ENCODE data around the gene CACNG4.
"Not testable (repeated sequence)": the region's sequence is repeated elsewhere in the genome, so short reads cannot be mapped to it uniquely, and the experiment has no call there.

The CACNG4 gene

GRCh38 chr17:67032985-67033384, 68.5 kb downstream of the CACNG4 start:
- Histone ChIP-seq H3K27me3 (ENCODE audit: control insufficient read depth in 5 of 5, insufficient read depth in 4 of 5, low read length in 5 of 5) (peaks cover 0 to 4% (median 0%) of the 10 kb centered on the region in 5 donors), H3K9ac (ENCODE audit: low read length in 5 of 5) (no peak overlapping the region), H3K36me3 (ENCODE audit: control insufficient read depth in 5 of 5, insufficient read depth in 5 of 5, low read length in 5 of 5) (no peaks in the 10 kb centered on the region), H3K27ac (ENCODE audit: low read depth, low read length) (no peak overlapping the region), H3K9me3 (ENCODE audit: control insufficient read depth in 5 of 5, low read length in 5 of 5) (no peaks in the 10 kb centered on the region), H3K4me1 (ENCODE audit: control insufficient read depth in 5 of 5, insufficient read depth in 5 of 5, low read length in 5 of 5) (no peaks in the 10 kb centered on the region), H3K4me3 (ENCODE audit: low read depth in 1 of 5, low read length in 5 of 5) (no peak overlapping the region)

- Histone ChIP-seq H3K4me3 (ENCODE audit: low read depth in 1 of 5, low read length in 5 of 5) (no peak overlapping the region), H3K36me3 (ENCODE audit: control insufficient read depth in 5 of 5, insufficient read depth in 5 of 5, low read length in 5 of 5) (no peaks in the 10 kb centered on the region), H3K9ac (ENCODE audit: low read length in 5 of 5) (no peak overlapping the region), H3K9me3 (ENCODE audit: control insufficient read depth in 5 of 5, low read length in 5 of 5) (no peaks in the 10 kb centered on the region), H3K27ac (ENCODE audit: low read depth, low read length) (no peak overlapping the region), H3K27me3 (ENCODE audit: control insufficient read depth in 5 of 5, insufficient read depth in 4 of 5, low read length in 5 of 5) (peaks cover 0 to 4% (median 0%) of the 10 kb centered on the region in 5 donors), H3K4me1 (ENCODE audit: control insufficient read depth in 5 of 5, insufficient read depth in 5 of 5, low read length in 5 of 5) (no peaks in the 10 kb centered on the region)
Measured at GRCh38 chr17:67033613-67034012, 69.1 kb downstream of the CACNG4 start.

GRCh38 chr17:67035131-67036083, 70.9 kb downstream of the CACNG4 start:
- H3K4me1 ChIP-seq (ENCODE audit: control insufficient read depth in 5 of 5, insufficient read depth in 5 of 5, low read length in 5 of 5), result no peaks in the 10 kb centered on the region
- H3K36me3 ChIP-seq (ENCODE audit: control insufficient read depth in 5 of 5, insufficient read depth in 5 of 5, low read length in 5 of 5), result no peaks in the 10 kb centered on the region
- no peak overlapping the region for H3K4me3 ChIP-seq (ENCODE audit: low read depth in 1 of 5, low read length in 5 of 5)

GRCh38 chr17:67038861-67039365, 74.4 kb downstream of the CACNG4 start:
- Histone ChIP-seq H3K36me3 (ENCODE audit: control insufficient read depth in 5 of 5, insufficient read depth in 5 of 5, low read length in 5 of 5) (no peaks in the 10 kb centered on the region), H3K27ac (ENCODE audit: low read depth, low read length) (no peak overlapping the region), H3K9ac (ENCODE audit: low read length in 5 of 5) (no peak overlapping the region), H3K4me3 (ENCODE audit: low read depth in 1 of 5, low read length in 5 of 5) (no peak overlapping the region), H3K9me3 (ENCODE audit: control insufficient read depth in 5 of 5, low read length in 5 of 5) (no peaks in the 10 kb centered on the region), H3K27me3 (ENCODE audit: control insufficient read depth in 5 of 5, insufficient read depth in 4 of 5, low read length in 5 of 5) (peaks cover 0 to 8% (median 0%) of the 10 kb centered on the region in 5 donors), H3K4me1 (ENCODE audit: control insufficient read depth in 5 of 5, insufficient read depth in 5 of 5, low read length in 5 of 5) (no peaks in the 10 kb centered on the region)

More at GRCh38 chr17:67035131-67036083, 70.9 kb downstream of the CACNG4 start:
- Histone ChIP-seq H3K9ac (ENCODE audit: low read length in 5 of 5) (no peak overlapping the region), H3K27ac (ENCODE audit: low read depth, low read length) (no peak overlapping the region), H3K9me3 (ENCODE audit: control insufficient read depth in 5 of 5, low read length in 5 of 5) (no peaks in the 10 kb centered on the region), H3K27me3 (ENCODE audit: control insufficient read depth in 5 of 5, insufficient read depth in 4 of 5, low read length in 5 of 5) (peaks cover 0 to 8% (median 0%) of the 10 kb centered on the region in 5 donors)

- Histone ChIP-seq H3K9me3 (ENCODE audit: control insufficient read depth in 5 of 5, low read length in 5 of 5) (no peaks in the 10 kb centered on the region), H3K27me3 (ENCODE audit: control insufficient read depth in 5 of 5, insufficient read depth in 4 of 5, low read length in 5 of 5) (peaks cover 0 to 8% (median 0%) of the 10 kb centered on the region in 5 donors), H3K9ac (ENCODE audit: low read length in 5 of 5) (no peak overlapping the region), H3K4me1 (ENCODE audit: control insufficient read depth in 5 of 5, insufficient read depth in 5 of 5, low read length in 5 of 5) (no peaks in the 10 kb centered on the region), H3K27ac (ENCODE audit: low read depth, low read length) (no peak overlapping the region), H3K36me3 (ENCODE audit: control insufficient read depth in 5 of 5, insufficient read depth in 5 of 5, low read length in 5 of 5) (no peaks in the 10 kb centered on the region), H3K4me3 (ENCODE audit: low read depth in 1 of 5, low read length in 5 of 5) (no peak overlapping the region)
Measured at GRCh38 chr17:67040652-67041051, 76.1 kb downstream of the CACNG4 start.

GRCh38 chr17:67041119-67041518, 76.6 kb downstream of the CACNG4 start:
- H3K4me3 ChIP-seq (ENCODE audit: low read depth in 1 of 5, low read length in 5 of 5); H3K4me1 ChIP-seq (ENCODE audit: control insufficient read depth in 5 of 5, insufficient read depth in 5 of 5, low read length in 5 of 5); H3K36me3 ChIP-seq (ENCODE audit: control insufficient read depth in 5 of 5, insufficient read depth in 5 of 5, low read length in 5 of 5); H3K27me3 ChIP-seq (ENCODE audit: control insufficient read depth in 5 of 5, insufficient read depth in 4 of 5, low read length in 5 of 5); H3K9ac ChIP-seq (ENCODE audit: low read length in 5 of 5); H3K9me3 ChIP-seq (ENCODE audit: control insufficient read depth in 5 of 5, low read length in 5 of 5); H3K27ac ChIP-seq (ENCODE audit: low read depth, low read length): not testable (repeated sequence)

GRCh38 chr17:67041531-67041930, 77.0 kb downstream of the CACNG4 start:
- H3K27me3 ChIP-seq (ENCODE audit: control insufficient read depth in 5 of 5, insufficient read depth in 4 of 5, low read length in 5 of 5), result peaks cover 0 to 8% (median 0%) of the 10 kb centered on the region in 5 donors
- no peaks in the 10 kb centered on the region for H3K36me3 ChIP-seq (ENCODE audit: control insufficient read depth in 5 of 5, insufficient read depth in 5 of 5, low read length in 5 of 5)
- H3K4me1 ChIP-seq (ENCODE audit: control insufficient read depth in 5 of 5, insufficient read depth in 5 of 5, low read length in 5 of 5), result peaks cover 0 to 3% (median 0%) of the 10 kb centered on the region in 5 donors
- no peak overlapping the region for H3K27ac ChIP-seq (ENCODE audit: low read depth, low read length)
- no peak overlapping the region for H3K9ac ChIP-seq (ENCODE audit: low read length in 5 of 5)
- no peaks in the 10 kb centered on the region for H3K9me3 ChIP-seq (ENCODE audit: control insufficient read depth in 5 of 5, low read length in 5 of 5)
- H3K4me3 ChIP-seq (ENCODE audit: low read depth in 1 of 5, low read length in 5 of 5), result no peak overlapping the region

- peaks cover 0 to 4% (median 0%) of the 10 kb centered on the region in 5 donors for H3K27me3 ChIP-seq (ENCODE audit: control insufficient read depth in 5 of 5, insufficient read depth in 4 of 5, low read length in 5 of 5)
- no peak overlapping the region for H3K4me3 ChIP-seq (ENCODE audit: low read depth in 1 of 5, low read length in 5 of 5)
- H3K36me3 ChIP-seq (ENCODE audit: control insufficient read depth in 5 of 5, insufficient read depth in 5 of 5, low read length in 5 of 5), result no peaks in the 10 kb centered on the region
- H3K9ac ChIP-seq (ENCODE audit: low read length in 5 of 5), result no peak overlapping the region
- H3K27ac ChIP-seq (ENCODE audit: low read depth, low read length), result no peak overlapping the region
- H3K9me3 ChIP-seq (ENCODE audit: control insufficient read depth in 5 of 5, low read length in 5 of 5), result peaks cover 0 to under 1% (median 0%) of the 10 kb centered on the region in 5 donors
- peaks cover 0 to 10% (median 0%) of the 10 kb centered on the region in 5 donors for H3K4me1 ChIP-seq (ENCODE audit: control insufficient read depth in 5 of 5, insufficient read depth in 5 of 5, low read length in 5 of 5)
Measured at GRCh38 chr17:67041941-67042899, 77.7 kb downstream of the CACNG4 start.

GRCh38 chr17:67043283-67043682, 78.8 kb downstream of the CACNG4 start:
- Histone ChIP-seq H3K4me3 (ENCODE audit: low read depth in 1 of 5, low read length in 5 of 5) (no peak overlapping the region), H3K27ac (ENCODE audit: low read depth, low read length) (no peak overlapping the region), H3K27me3 (ENCODE audit: control insufficient read depth in 5 of 5, insufficient read depth in 4 of 5, low read length in 5 of 5) (peaks cover 0 to 4% (median 0%) of the 10 kb centered on the region in 5 donors), H3K36me3 (ENCODE audit: control insufficient read depth in 5 of 5, insufficient read depth in 5 of 5, low read length in 5 of 5) (no peaks in the 10 kb centered on the region), H3K4me1 (ENCODE audit: control insufficient read depth in 5 of 5, insufficient read depth in 5 of 5, low read length in 5 of 5) (peaks cover 0 to 11% (median 0%) of the 10 kb centered on the region in 5 donors), H3K9me3 (ENCODE audit: control insufficient read depth in 5 of 5, low read length in 5 of 5) (peaks cover 0 to 9% (median 7%) of the 10 kb centered on the region in 5 donors), H3K9ac (ENCODE audit: low read length in 5 of 5) (no peak overlapping the region)

Measured in subcutaneous abdominal adipose tissue (tissue), 5 donors.